ENCODE results near the gene RACK1.

The RACK1 gene

DNA sequence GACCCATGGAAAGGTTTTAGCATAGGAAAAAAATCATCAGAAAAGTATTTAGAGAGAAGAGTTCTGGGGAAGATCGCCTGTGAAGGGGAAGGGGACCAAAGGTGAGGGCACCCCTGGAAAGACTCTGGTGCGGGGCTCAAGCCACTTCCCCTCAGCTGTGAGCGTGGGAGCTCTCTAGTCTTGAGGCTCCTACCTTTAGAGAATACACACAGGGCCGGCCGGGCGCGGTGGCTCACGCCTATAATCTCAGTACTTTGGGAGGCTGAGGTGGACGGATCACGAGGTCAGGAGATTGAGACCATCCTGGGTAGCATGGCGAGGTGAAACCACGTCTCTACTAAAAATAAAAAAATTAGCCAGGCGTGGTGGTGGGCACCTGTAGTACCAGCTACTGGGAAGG, 13.7 kb downstream of the RACK1 start:
- TF ChIP-seq, protein P1, sequence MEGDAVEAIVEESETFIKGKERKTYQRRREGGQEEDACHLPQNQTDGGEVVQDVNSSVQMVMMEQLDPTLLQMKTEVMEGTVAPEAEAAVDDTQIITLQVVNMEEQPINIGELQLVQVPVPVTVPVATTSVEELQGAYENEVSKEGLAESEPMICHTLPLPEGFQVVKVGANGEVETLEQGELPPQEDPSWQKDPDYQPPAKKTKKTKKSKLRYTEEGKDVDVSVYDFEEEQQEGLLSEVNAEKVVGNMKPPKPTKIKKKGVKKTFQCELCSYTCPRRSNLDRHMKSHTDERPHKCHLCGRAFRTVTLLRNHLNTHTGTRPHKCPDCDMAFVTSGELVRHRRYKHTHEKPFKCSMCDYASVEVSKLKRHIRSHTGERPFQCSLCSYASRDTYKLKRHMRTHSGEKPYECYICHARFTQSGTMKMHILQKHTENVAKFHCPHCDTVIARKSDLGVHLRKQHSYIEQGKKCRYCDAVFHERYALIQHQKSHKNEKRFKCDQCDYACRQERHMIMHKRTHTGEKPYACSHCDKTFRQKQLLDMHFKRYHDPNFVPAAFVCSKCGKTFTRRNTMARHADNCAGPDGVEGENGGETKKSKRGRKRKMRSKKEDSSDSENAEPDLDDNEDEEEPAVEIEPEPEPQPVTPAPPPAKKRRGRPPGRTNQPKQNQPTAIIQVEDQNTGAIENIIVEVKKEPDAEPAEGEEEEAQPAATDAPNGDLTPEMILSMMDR (IDR thresholded peaks at IDR 0.05; ENCODE audit: extremely low read depth, missing control alignments) = no peak
- DNase-seq (ENCODE audit: low spot score) = no peak

DNA sequence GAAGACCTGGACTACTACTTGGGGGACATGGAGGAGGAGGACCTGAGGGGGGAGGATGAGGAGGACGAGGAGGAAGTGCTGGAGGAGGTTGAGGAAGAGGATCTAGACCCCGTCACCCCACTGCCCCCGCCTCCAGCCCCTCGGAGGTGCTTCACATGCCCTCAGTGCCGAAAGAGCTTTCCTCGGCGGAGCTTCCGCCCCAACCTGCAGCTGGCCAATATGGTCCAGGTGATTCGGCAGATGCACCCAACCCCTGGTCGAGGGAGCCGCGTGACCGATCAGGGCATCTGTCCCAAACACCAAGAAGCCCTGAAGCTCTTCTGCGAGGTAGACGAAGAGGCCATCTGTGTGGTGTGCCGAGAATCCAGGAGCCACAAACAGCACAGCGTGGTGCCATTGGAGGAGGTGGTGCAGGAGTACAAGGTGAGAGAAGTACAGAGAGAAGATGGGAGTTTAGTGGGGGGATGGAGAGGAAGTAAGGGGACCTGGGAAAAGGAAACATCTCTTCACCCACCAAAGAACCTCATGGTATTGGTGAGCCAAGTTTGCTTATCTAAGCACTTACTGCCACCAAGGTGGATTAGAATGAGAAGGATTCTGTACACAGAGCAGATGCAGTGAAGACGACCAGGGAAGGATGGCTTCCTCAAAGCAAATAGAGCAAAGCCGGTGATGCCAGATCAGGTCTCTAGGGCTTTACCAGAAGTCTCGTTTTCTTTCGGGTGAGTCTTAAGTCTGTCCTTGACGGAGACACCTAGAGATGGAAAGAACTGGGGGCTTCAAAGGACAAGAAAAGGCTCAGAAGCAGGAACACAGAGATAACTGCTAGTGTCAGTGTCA, 19.1 kb downstream of the RACK1 start:
- peak; percentile 17 for DNase-seq (ENCODE audit: low spot score)

DNA sequence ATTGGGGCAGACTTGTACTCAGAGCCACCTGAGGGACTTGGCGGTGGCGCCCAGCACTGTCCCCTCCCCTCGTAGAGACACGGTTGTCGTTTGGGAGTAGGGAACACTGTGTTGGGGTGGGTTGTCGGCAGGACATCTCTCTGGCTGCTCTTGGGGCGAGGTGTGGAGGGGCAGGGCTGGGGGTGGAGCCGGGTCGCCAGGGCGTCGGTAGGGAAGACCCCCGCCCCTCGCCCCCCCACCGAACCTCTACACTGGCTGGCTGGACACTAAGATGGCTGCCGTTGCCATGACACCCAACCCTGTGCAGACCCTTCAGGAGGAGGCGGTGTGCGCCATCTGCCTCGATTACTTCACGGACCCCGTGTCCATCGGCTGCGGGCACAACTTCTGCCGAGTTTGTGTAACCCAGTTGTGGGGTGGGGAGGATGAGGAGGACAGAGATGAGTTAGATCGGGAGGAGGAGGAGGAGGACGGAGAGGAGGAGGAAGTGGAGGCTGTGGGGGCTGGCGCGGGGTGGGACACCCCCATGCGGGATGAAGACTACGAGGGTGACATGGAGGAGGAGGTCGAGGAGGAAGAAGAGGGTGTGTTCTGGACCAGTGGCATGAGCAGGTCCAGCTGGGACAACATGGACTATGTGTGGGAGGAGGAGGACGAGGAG, 19.8 kb downstream of the RACK1 start:
- TF ChIP-seq, protein P1 (IDR thresholded peaks at IDR 0.05; ENCODE audit: extremely low read depth, missing control alignments) = no peak
- peak; percentile 59 for DNase-seq (ENCODE audit: low spot score)

More for the DNA sequence above, 19.1 kb downstream of the RACK1 start:
- TF ChIP-seq, protein P1 (IDR thresholded peaks at IDR 0.05; ENCODE audit: extremely low read depth, missing control alignments) = no peak

DNA sequence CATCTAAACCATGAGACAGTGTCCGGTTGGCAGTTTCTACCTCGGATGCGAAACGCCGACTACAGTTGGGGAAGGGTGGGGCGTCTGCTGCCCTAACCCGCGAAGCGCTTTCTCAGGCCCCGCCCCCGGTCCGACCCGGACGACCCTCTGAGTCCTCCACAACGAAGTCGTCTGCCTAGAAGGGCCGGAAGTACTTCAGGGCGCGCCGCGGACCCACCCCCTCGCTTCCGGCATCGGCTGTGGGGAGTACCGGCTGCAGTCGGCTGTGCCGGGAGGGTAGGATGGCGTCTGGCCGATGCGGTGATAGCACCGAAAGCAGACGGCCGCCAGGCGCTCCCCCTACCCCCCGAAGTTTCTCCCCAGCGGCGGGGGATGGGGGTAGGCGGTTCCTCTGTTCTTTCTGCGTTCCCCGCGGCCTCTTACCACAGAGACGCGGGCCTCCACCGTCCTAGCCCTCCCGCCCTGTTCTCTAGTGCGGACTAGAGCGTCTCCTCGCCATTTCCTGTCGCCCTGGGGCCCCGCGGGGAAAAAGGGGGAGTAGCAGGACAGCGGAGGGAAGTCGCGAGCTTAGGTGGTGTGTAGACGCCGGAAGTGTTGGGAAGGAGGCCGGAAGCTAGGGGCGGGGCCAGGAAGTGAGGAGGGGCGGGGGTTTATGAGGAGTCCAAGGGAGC, 20.5 kb downstream of the RACK1 start, which contains the start of gene TRIM41:
Gene TRIM41 (plus strand): TSS at position 224 of the 671 bp plus-strand sequence. CDS start 719 bp downstream, outside the sequence.
- peak; percentile 88 for DNase-seq (ENCODE audit: low spot score)
- TF ChIP-seq, protein P1 (IDR thresholded peaks at IDR 0.05; ENCODE audit: extremely low read depth, missing control alignments) = no peak

DNA sequence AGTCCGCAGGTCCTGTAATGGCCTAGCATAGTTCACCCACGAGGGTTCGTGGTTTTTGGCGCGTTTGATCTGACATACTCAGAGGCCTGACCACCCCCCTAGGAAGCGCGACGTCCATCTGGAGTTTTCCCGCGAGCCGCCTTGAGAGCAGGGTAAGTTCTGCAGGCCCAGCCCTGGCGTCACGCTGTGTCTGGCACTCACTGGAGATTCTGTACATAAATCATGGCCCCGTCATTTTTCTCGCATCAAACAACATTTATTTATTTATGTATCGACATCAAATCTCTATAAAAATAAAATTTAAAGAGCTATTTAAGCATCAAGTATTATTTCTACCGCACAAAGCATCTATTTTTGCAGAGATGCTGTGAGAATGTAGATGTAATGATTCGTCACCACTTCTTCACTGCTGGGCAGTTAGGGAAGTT, 21.1 kb downstream of the RACK1 start:
- DNase-seq (ENCODE audit: low spot score) = no peak
- TF ChIP-seq, protein P1 (IDR thresholded peaks at IDR 0.05; ENCODE audit: extremely low read depth, missing control alignments) = no peak

DNA sequence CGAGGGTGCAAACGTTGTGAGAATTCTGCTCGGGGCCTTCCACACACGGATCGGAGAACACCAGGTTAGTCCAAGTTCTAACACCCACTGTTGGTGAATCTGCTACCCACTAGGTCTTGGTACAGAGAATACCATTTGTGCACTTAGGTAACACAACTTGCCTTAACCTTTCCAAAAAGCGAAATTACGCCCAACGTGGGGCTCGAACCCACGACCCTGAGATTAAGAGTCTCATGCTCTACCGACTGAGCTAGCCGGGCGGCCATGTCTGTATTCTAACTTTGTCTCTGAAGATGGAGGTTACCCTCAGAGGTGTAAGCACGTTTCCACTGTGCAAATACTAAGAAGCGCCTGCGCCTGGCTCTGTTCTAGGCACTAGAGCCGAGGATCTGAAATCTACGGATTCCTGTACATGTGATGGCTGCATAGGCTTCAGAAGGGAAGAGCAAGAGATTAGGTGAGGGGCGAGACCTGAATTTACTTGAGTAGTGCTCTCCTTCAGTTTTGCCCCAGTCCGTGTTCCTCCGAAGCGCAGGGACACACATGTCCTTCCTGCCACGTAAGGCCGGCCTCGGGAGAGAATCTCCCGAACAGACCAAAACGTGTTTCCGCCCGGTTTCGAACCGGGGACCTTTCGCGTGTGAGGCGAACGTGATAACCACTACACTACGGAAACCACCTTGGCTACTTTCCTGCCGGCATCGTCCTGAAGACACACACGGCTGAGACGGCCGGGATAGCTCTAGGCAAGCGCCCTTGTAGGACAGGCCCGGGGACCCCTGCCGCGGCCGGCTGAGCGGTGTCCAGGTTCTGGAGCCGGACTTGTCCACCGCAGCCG, 21.7 kb downstream of the RACK1 start:
- TF ChIP-seq, protein P1 (IDR thresholded peaks at IDR 0.05; ENCODE audit: extremely low read depth, missing control alignments) = no peak
- DNase-seq (ENCODE audit: low spot score) = peak; percentile 68
